Panc1 (cell line): ENCODE results near the gene CFD. TPM values are rescaled to one million over a fixed set of nuclear protein-coding genes. Genes with fewer than 3 reads are reported as not detected.

ENCODE experiments used
- ATAC-seq: fragments of 200-7000 bp; cut with Tn5 transposase; 2 replicates; pipeline ENCODE4 v1.9.1; 2020; ENCODE audit warnings: mild to moderate bottlenecking, moderate library complexity
- BruUV-seq: library from RNA; stranded (reverse); fragments of 400-500 nt; replicated peaks from 2 replicates; lab custom pipeline; 2021; lab: Mats Ljungman, UMichigan
- CTCF ChIA-PET: fragments of 300-600 bp; sonication (Branson Sonifier 250); formaldehyde crosslinking; loops from one replicate; lab custom pipeline; 2022; ENCODE audit warnings: antibody characterized with exemption; lab: Charles Lee
- POLR2A ChIA-PET: fragments of 300-600 bp; sonication (Branson Sonifier 250); formaldehyde crosslinking; loops from one replicate; lab custom pipeline; 2022; ENCODE audit warnings: antibody characterized with exemption; lab: Charles Lee
- DNase-seq: peaks from one replicate; pipeline ENCODE4 v3.0.0-alpha.2; 2010; ENCODE audit warnings: low read depth, low spot score
- H3K27ac ChIP-seq: 2 replicates; pipeline ENCODE4 v1.5.1; 2011; ENCODE audit warnings: mild to moderate bottlenecking, low read length, inconsistent platforms
- H3K27me3 ChIP-seq: fragments of 200-500 bp; sonication (Bioruptor generic); 2 replicates; pipeline ENCODE4 v1.6.0; 2014; ENCODE audit warnings: low read length, inconsistent platforms; ENCODE audit not compliant: control insufficient read depth, insufficient read depth
- H3K36me3 ChIP-seq: fragments of 200-500 bp; sonication (Bioruptor generic); 2 replicates; pipeline ENCODE4 v1.5.1; 2014; ENCODE audit warnings: inconsistent platforms, mild to moderate bottlenecking, low read length, moderate library complexity; ENCODE audit not compliant: control insufficient read depth, insufficient read depth
- H3K4me1 ChIP-seq: 2 replicates; pipeline ENCODE4 v1.5.1; 2011; ENCODE audit warnings: inconsistent platforms, mild to moderate bottlenecking, low read length, moderate library complexity; ENCODE audit not compliant: control insufficient read depth, insufficient read depth
- H3K4me3 ChIP-seq, 2 experiments: 2 replicates each; pipeline ENCODE4 v1.5.1; 2011 to 2012; ENCODE audit warnings: low read depth in 2 of 2, low read length in 2 of 2, mild to moderate bottlenecking in 2 of 2, inconsistent platforms in 1 of 2, moderate library complexity in 1 of 2
- H3K9me3 ChIP-seq: fragments of 200-500 bp; sonication (Bioruptor generic); 2 replicates; pipeline ENCODE4 v1.5.1; 2014; ENCODE audit warnings: low read depth, mild to moderate bottlenecking, inconsistent platforms, low read length, moderate library complexity; ENCODE audit not compliant: control insufficient read depth, insufficient read depth
- CTCF ChIP-seq: fragments of 450-650 bp; IDR thresholded peaks from 2 replicates; pipeline ENCODE4 v1.5.1; 2017; ENCODE audit warnings: mild to moderate bottlenecking
- POLR2AphosphoS5 ChIP-seq: IDR thresholded peaks from 2 replicates; pipeline ENCODE4 v1.6.1; 2012; ENCODE audit warnings: mild to moderate bottlenecking, low read depth, low read length, moderate library complexity
- REST ChIP-seq, 2 experiments: IDR thresholded peaks; 2 replicates each; pipeline ENCODE4 v1.6.1; 2011 to 2012; ENCODE audit warnings: low read depth in 2 of 2, control low read depth in 1 of 2, low read length in 1 of 2, mild to moderate bottlenecking in 1 of 2, moderate library complexity in 1 of 2; ENCODE audit not compliant: insufficient read depth in 1 of 2
- SIN3A ChIP-seq: IDR thresholded peaks from 2 replicates; pipeline ENCODE4 v1.6.1; 2012; ENCODE audit warnings: low read depth, mild to moderate bottlenecking, low read length, moderate library complexity, borderline replicate concordance; ENCODE audit not compliant: insufficient read depth
- TCF7L2 ChIP-seq: IDR thresholded peaks from 2 replicates; pipeline ENCODE4 v1.6.1; 2011; ENCODE audit warnings: mild to moderate bottlenecking, low read depth, low read length, inconsistent platforms
- in situ Hi-C: cut with HindIII; loops from 2 replicates; pipeline ENCODE4 v1.10.0; 2016; ENCODE audit warnings: low sequenced_read_pairs, low pct_unique_long_range_greater_than_20kb
- intact Hi-C: fragments of 100-400 bp; cut with micrococcal nuclease; formaldehyde crosslinking; loops from one replicate; pipeline ENCODE4 v1.10.0; 2022; ENCODE audit not compliant: unreplicated experiment
- total RNA-seq: library from RNA; stranded (reverse); gene quantifications from one replicate; pipeline ENCODE4 v1.2.1, GENCODE V29; 2021; ENCODE audit not compliant: unreplicated experiment

The CFD gene
- total RNA-seq, 1 experiment from 2014 or later, result 9.9 TPM

- in situ Hi-C loops (no loop called here), intact Hi-C loops (no loop called here)
- POLR2A ChIA-PET, result no interaction called here
- Histone ChIP-seq H3K27me3 (no peaks in the 10 kb centered on the region), H3K9me3 (no peaks in the 10 kb centered on the region), H3K4me3 (peak within 1 kb of the TSS; percentile 46 to 48), H3K4me1 (peaks cover 8% of the 10 kb centered on the region), H3K36me3 (no peaks in the 10 kb centered on the region), H3K27ac (peak within 1 kb of the TSS; percentile 90)
- ATAC-seq (peak; percentile 26; the same call in 1 of the 2 replicates), DNase-seq (no peak)
- BruUV-seq, result no TSS peak
- TF ChIP-seq CTCF (no peak), POLR2AphosphoS5 (no peak), REST (IDR thresholded peaks at IDR 0.05; ENCODE audit: insufficient read depth in 1 of 2, low read depth in 2 of 2, low read length in 1 of 2) (no peak), SIN3A (no peak), TCF7L2 (no peak)
- CTCF ChIA-PET, result no interaction called here
These were observed 37.5 kb upstream of the CFD start, which contains the start of gene PLPPR3 for GRCh38 chr19:821825-822503. Gene PLPPR3 (minus strand): TSS chr19:821955. CDS start chr19:821559, 396 bp downstream.

- TSS peak; percentile 97 for BruUV-seq
- peak; percentile 79 for ATAC-seq
- H3K4me3 ChIP-seq, result peak overlapping the region in 1 of 2 experiments; percentile 15; a peak in 1 of 4 replicates
- TF ChIP-seq SIN3A, result no peak
- 0 out of 2 replicates have a peak, but pooled peaks have one; percentile 21 for TF ChIP-seq POLR2AphosphoS5
- TF ChIP-seq REST (IDR thresholded peaks at IDR 0.05; ENCODE audit: insufficient read depth in 1 of 2, low read depth in 2 of 2, low read length in 1 of 2), result no peak
- intact Hi-C loops, result no loop called here
- DNase-seq, result no peak
- ChIA-PET CTCF (no interaction called here), POLR2A (no interaction called here)
- no peaks in the 10 kb centered on the region for H3K36me3 ChIP-seq
- H3K27me3 ChIP-seq, result no peaks in the 10 kb centered on the region
- in situ Hi-C loops, result no loop called here
- H3K4me1 ChIP-seq, result peaks cover 10% of the 10 kb centered on the region
- H3K9me3 ChIP-seq, result no peaks in the 10 kb centered on the region
- peak overlapping the region; percentile 90 for H3K27ac ChIP-seq
These were observed 35.8 kb upstream of the CFD start for GRCh38 chr19:823565-824121.
